ENCODE measurements around the gene SCFD2.

DNA sequence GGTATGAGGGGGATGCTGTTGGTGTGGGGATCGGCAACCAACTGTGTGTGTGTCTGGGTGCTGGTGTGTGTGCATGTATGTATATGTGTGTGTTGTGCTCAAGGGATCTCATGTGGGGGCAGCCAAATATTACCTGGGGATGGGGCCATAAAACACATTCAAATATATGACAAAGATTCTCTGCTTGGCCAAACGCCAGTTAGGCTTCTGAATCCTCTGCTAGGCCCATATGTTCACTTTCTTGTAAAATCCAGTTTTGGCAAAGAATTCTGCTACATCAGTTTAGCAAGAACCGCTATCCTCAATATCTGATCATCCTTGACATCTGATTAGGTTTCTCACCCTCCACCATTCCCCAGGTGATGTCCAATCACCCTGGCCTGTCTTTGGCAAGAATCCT is 397.2 kb downstream of the SCFD2 start:
- TF ChIP-seq, protein P1, sequence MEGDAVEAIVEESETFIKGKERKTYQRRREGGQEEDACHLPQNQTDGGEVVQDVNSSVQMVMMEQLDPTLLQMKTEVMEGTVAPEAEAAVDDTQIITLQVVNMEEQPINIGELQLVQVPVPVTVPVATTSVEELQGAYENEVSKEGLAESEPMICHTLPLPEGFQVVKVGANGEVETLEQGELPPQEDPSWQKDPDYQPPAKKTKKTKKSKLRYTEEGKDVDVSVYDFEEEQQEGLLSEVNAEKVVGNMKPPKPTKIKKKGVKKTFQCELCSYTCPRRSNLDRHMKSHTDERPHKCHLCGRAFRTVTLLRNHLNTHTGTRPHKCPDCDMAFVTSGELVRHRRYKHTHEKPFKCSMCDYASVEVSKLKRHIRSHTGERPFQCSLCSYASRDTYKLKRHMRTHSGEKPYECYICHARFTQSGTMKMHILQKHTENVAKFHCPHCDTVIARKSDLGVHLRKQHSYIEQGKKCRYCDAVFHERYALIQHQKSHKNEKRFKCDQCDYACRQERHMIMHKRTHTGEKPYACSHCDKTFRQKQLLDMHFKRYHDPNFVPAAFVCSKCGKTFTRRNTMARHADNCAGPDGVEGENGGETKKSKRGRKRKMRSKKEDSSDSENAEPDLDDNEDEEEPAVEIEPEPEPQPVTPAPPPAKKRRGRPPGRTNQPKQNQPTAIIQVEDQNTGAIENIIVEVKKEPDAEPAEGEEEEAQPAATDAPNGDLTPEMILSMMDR (IDR thresholded peaks at IDR 0.05; ENCODE audit: low read depth, low read length, missing input control), result no peak
- TF ChIP-seq HNF4A (conservative IDR thresholded peaks at IDR 0.05) (no peak), FOXA2 (IDR thresholded peaks at IDR 0.05) (no peak), YY1 (IDR thresholded peaks at IDR 0.05) (no peak), TAF1 (conservative IDR thresholded peaks at IDR 0.05) (no peak), FOXA1 (IDR thresholded peaks at IDR 0.05) (no peak), HNF4G (IDR thresholded peaks at IDR 0.05) (no peak), JUND (IDR thresholded peaks at IDR 0.05) (no peak), RXRA (IDR thresholded peaks at IDR 0.05) (no peak), GABPA (IDR thresholded peaks at IDR 0.05 in 1 of 2, conservative IDR thresholded peaks at IDR 0.05 in 1 of 2) (no peak), SP1 (IDR thresholded peaks at IDR 0.05) (no peak), EGR1 (IDR thresholded peaks at IDR 0.05; ENCODE audit: low read depth in 2 of 2) (no peak)
- TF ChIP-seq, protein P2, sequence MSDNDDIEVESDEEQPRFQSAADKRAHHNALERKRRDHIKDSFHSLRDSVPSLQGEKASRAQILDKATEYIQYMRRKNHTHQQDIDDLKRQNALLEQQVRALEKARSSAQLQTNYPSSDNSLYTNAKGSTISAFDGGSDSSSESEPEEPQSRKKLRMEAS (IDR thresholded peaks at IDR 0.05), result no peak
- TF ChIP-seq, protein P3, sequence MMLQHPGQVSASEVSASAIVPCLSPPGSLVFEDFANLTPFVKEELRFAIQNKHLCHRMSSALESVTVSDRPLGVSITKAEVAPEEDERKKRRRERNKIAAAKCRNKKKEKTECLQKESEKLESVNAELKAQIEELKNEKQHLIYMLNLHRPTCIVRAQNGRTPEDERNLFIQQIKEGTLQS (IDR thresholded peaks at IDR 0.05), result no peak
